ENCODE results near the gene MTHFD1L. TPM values are rescaled to one million over a fixed set of nuclear protein-coding genes. Genes with fewer than 3 reads are reported as not detected.
"Not testable (repeated sequence)": the region's sequence is repeated elsewhere in the genome, so short reads cannot be mapped to it uniquely, and the experiment has no call there.

MTHFD1L gene
- total and polyA plus RNA-seq, 9 of the 15 experiments (the other 6 are each of a cell fraction or from before 2014, with no cell fraction given) = 20.9 to 128 (median 61.0) TPM

DNA sequence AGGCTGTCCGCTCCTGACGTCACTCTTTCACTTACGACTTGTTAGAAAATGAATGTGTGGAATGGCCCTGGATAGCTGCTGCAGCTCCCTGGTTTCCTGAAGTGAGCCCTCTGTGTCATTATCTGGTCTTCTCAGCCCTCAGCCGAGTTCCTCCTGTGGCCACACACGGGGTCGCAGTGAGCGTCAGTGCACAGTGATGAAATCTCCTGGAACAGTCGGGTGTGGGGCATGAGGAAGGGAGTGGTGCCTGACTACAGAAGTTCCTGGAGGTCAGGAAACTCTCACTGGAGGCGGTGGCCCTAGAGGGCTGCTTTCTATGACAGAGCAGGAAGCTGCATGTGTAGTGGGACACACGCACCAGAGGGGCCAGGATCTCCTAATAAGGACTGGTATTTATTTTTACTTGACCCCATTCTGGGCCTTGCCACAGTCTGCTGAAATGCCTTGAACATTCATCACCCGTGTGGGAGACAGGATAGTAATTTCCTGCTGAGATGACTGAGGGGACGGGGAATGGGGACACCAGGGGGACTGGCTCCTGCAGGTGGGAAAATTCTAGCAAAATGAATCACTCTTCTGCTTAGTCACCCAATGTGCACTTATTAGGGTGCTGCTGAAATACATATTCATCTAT is 175.5 kb downstream of the MTHFD1L start (continued):
- TF ChIP-seq, protein P1, sequence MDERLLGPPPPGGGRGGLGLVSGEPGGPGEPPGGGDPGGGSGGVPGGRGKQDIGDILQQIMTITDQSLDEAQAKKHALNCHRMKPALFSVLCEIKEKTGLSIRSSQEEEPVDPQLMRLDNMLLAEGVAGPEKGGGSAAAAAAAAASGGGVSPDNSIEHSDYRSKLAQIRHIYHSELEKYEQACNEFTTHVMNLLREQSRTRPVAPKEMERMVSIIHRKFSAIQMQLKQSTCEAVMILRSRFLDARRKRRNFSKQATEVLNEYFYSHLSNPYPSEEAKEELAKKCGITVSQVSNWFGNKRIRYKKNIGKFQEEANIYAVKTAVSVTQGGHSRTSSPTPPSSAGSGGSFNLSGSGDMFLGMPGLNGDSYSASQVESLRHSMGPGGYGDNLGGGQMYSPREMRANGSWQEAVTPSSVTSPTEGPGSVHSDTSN (CRISPR knock-in tag; IDR thresholded peaks at IDR 0.05; ENCODE audit: low read depth) = not testable (repeated sequence)
- TF ChIP-seq, protein P1 (tag; conservative IDR thresholded peaks at IDR 0.05; ENCODE audit: low read depth) = 0 out of 2 replicates have a peak, but pooled peaks have one; percentile 40
- 0 out of 2 replicates have a peak, but pooled peaks have one; percentile 4 for TF ChIP-seq ZNF384 (IDR thresholded peaks at IDR 0.05; ENCODE audit: low read depth, low read length)
- peak; percentile 52; the same call in 1 of the 2 replicates for TF ChIP-seq ETV5 (CRISPR knock-in tag; IDR thresholded peaks at IDR 0.05; ENCODE audit: low read depth)
- TF ChIP-seq, protein P2, sequence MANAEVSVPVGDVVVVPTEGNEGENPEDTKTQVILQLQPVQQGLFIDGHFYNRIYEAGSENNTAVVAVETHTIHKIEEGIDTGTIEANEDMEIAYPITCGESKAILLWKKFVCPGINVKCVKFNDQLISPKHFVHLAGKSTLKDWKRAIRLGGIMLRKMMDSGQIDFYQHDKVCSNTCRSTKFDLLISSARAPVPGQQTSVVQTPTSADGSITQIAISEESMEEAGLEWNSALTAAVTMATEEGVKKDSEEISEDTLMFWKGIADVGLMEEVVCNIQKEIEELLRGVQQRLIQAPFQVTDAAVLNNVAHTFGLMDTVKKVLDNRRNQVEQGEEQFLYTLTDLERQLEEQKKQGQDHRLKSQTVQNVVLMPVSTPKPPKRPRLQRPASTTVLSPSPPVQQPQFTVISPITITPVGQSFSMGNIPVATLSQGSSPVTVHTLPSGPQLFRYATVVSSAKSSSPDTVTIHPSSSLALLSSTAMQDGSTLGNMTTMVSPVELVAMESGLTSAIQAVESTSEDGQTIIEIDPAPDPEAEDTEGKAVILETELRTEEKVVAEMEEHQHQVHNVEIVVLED (CRISPR knock-in tag; IDR thresholded peaks at IDR 0.05) = peak; percentile 26; the same call in 1 of the 2 replicates
- peak; percentile 74; the same call in 1 of the 2 replicates for TF ChIP-seq ZNF589 (CRISPR knock-in tag; IDR thresholded peaks at IDR 0.05; ENCODE audit: low read depth)
- TF ChIP-seq, protein P3, sequence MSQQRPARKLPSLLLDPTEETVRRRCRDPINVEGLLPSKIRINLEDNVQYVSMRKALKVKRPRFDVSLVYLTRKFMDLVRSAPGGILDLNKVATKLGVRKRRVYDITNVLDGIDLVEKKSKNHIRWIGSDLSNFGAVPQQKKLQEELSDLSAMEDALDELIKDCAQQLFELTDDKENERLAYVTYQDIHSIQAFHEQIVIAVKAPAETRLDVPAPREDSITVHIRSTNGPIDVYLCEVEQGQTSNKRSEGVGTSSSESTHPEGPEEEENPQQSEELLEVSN (IDR thresholded peaks at IDR 0.05; ENCODE audit: borderline replicate concordance in 1 of 2, extremely low read depth in 1 of 2, insufficient read depth in 1 of 2, insufficient read length in 1 of 2, low read depth in 1 of 2, low read length in 1 of 2, poor library complexity in 1 of 2, severe bottlenecking in 1 of 2) = peak in 1 of 2 experiments; percentile 11
- TF ChIP-seq, protein P4, sequence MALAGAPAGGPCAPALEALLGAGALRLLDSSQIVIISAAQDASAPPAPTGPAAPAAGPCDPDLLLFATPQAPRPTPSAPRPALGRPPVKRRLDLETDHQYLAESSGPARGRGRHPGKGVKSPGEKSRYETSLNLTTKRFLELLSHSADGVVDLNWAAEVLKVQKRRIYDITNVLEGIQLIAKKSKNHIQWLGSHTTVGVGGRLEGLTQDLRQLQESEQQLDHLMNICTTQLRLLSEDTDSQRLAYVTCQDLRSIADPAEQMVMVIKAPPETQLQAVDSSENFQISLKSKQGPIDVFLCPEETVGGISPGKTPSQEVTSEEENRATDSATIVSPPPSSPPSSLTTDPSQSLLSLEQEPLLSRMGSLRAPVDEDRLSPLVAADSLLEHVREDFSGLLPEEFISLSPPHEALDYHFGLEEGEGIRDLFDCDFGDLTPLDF (CRISPR knock-in tag; IDR thresholded peaks at IDR 0.05) = 0 out of 2 replicates have a peak, but pooled peaks have one; percentile 33
- TF ChIP-seq, protein P5, sequence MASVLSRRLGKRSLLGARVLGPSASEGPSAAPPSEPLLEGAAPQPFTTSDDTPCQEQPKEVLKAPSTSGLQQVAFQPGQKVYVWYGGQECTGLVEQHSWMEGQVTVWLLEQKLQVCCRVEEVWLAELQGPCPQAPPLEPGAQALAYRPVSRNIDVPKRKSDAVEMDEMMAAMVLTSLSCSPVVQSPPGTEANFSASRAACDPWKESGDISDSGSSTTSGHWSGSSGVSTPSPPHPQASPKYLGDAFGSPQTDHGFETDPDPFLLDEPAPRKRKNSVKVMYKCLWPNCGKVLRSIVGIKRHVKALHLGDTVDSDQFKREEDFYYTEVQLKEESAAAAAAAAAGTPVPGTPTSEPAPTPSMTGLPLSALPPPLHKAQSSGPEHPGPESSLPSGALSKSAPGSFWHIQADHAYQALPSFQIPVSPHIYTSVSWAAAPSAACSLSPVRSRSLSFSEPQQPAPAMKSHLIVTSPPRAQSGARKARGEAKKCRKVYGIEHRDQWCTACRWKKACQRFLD (CRISPR knock-in tag; IDR thresholded peaks at IDR 0.05) = peak; percentile 72; the same call in 1 of the 2 replicates
- 0 out of 2 replicates have a peak, but pooled peaks have one; percentile 7 for TF ChIP-seq KLF13 (tag; IDR thresholded peaks at IDR 0.05; ENCODE audit: borderline replicate concordance, low read depth)
- TF ChIP-seq ELF1 (tag; IDR thresholded peaks at IDR 0.05) = peak; percentile 57; the same call in 1 of the 2 replicates

All from K562 (cell line).